ENCODE data around the gene KDM8.

The KDM8 gene

DNA sequence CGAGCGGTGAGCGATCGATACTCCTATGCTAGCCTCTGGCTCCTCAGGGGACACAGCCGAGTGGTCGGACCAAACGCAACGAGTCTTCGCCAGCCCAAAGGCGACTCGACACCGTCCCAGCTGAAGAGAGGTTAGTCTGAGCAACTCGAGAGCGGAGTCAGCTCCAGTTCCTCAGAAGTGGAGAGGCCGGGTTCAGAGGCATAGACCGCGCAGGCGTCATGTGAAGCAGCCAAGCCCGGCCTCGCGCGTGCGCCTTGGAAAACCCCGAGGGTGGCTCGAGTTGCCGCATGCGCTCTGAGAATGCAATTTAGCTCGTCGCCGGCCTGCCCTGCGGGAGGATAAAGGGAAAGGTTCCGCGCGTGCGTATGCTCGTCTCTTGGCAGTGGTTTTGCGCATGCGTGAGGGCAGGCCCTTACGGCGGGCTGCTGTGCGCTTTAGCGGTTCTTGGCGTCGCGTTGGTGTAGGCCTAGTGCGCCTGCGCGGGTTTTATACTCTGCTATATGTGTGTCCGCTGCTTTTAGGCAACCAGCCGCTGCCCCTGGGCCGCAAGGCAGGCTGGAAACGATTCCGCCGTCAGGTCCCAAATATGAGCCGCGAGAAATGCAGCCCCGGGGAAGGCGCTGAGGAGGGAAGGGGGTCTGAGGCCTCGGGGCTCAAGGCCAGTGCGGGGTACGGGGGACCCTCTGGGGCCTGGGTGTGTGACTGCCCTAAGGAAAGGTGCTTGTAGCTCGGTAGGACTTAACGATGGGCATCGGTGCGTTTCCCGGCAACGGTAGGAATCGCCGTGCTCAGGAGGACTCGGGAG, at the start of gene KDM8:
Gene KDM8, plus strand, starts transcription at position 20 of the 805 bp plus-strand sequence. CDS start 6,598 bp downstream, outside the sequence.
- peak; percentile 99 to 100 for DNase-seq (ENCODE audit: low read depth in 1 of 2, low spot score in 1 of 2)

DNA sequence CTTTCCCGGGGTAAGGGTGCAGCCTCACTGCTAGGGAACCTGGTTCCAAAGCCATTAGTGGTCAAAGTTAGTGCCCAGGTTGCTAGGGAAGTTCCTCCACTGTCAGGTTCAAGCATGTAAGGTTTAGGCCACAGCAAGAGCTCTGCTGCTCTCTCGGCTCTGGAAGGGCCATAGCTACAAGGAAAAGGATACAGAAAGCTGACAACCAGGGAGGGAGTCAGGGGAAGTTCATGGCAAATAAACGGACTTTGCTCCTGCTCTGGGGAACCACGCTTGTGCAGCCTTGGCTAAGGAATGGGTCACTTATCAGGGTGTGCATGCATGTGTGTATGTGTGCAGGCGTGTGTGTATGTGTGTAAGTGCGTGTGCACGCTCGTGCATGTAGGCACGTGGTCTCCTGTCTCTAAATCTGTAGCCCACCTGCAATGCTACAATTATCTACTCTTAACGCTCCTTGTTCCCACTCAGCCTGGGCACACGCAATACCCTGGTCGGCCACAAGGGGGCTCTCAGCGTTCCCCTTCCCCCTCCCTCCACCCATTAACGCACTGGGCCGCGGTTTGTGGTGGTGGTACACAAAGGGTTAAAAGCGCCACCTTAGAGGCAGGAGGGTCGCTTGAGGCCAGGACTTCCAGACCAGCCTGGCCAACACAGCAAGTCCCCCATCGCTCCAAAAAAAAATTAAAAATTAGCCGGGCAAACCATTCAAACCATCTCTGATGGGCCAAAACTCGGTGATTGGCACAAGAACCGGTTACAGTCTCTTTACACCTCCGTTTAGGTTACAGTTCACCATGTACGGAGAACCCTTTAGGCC, 48.4 kb upstream of the KDM8 start:
- DNase-seq (ENCODE audit: low read depth in 1 of 2, low spot score in 1 of 2), result peak; percentile 55

DNA sequence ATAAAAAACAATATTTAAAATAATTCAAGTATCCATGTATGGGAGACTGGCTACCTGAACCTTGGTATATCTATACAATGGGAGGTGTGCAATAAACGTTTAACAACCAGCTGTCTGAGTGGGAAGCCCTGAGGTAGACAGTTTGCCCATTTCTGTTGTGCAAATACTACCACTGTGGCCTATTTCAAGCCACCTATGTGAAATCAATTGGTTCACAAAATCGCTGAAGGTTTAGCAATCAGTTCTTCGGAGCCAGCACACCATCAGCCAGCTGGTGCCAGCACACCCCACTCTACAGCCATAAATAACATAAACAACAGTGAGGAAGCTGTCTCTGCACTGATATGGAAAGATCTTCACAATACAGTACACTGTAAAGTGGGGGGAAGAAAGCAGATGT, 46.7 kb upstream of the KDM8 start:
- DNase-seq (ENCODE audit: low read depth in 1 of 2, low spot score in 1 of 2), result no peak

DNA sequence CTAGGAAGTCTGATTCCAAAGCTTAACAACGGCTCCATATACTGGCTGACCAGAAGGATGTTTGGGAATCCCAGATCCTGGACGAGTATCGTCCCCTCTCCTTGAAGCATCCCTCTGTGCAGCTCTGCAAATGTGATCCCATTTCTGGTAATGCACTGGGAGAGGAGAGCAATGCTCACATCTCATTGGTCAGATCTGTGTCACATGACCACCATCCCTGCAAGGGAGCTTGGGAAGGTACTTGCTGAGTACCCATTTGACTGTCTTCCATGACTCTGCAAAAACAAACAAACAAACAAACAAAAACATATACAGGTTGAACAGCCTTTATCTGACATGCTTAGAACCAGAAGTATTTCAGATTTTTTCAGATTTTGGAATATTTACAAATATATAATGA, 41.9 kb upstream of the KDM8 start:
- DNase-seq (ENCODE audit: low read depth in 1 of 2, low spot score in 1 of 2), result no peak

DNA sequence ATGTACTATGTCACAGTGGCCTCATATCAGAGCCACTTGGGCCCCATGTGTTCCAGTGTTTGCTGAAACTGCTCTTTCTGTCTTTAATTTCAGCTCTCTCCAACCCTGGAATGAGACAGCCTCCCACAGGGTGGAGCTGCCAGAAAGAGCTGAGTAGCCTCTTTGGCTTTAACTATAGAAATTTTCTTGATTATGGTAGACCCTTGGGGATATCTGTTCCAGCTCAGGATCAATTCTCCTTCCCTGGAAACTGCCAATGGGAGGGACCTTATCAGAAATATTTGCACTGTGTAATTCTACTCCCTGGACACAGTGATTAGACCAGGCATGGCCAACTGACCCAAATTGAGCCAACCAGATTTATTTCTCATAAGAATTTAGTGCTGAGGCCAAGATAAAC, 39.0 kb upstream of the KDM8 start:
- no peak for DNase-seq (ENCODE audit: low read depth in 1 of 2, low spot score in 1 of 2)

DNA sequence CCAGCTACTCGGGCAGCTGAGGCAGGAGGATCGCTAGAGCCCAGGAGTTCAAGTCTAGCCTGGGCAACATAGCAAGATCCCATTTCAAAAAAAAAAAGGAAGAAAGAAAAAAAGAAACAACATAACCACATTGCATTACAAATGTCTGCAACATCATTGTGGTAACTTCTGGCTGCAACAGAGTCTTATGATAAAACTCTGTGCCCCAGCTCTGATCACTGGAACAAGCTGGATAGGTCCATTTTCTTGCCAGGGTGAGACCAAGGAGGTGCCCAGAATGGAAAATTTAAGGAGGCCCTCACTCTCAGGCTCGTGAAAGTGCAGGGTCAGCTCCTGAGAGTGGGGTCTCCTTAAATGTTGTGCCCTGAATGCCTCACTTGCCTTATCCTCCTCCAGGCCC, 37.8 kb upstream of the KDM8 start:
- DNase-seq (ENCODE audit: low read depth in 1 of 2, low spot score in 1 of 2), result no peak

DNA sequence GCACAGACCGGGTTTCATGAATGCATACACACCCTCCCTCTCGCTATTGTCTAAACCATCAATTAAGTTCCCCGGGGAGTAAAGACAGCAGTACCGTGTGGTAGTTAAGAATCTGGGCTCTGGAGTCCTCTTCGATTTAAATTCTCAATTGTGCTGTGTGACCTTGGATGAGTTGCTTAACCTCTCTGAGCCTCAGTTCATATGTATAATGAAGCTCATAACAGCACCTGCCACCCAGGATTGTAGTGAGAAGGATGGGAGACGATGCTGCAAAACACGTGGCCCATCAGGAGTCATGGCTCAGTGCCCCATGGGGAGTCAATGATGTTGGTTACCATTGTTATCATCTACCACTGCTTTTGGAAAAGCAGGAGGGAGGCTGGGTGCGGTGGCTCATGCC, 34.5 kb upstream of the KDM8 start:
- DNase-seq (ENCODE audit: low read depth in 1 of 2, low spot score in 1 of 2), result no peak

DNA sequence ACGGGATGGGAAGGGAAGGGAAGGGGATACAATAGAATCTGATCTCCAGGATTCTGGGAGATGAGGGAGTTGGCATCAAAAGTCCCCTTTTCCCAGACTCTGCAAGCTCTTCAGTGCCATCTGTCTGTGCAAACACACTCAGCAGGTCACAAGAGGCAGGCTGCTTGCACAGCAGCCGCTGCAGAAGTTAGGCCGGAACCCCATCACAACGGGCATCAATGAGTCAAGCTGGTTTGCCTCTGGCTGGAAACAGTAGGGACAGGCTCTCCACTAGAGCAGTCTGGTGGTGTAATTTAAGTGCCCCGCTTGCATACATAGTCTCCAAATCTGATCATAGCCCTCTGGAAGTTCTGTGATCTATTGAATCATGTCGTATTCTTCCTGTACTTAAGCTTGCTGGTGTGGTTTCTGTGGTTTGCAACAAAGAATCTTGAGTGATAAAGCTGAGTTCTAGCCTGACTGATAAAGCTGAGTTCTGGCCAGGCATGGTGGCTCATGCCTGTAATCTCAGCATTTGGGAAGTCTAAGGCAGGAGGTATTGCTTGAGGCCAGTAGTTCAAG, 33.7 kb upstream of the KDM8 start:
- DNase-seq (ENCODE audit: low read depth in 1 of 2, low spot score in 1 of 2), result peak; percentile 42 to 46

DNA sequence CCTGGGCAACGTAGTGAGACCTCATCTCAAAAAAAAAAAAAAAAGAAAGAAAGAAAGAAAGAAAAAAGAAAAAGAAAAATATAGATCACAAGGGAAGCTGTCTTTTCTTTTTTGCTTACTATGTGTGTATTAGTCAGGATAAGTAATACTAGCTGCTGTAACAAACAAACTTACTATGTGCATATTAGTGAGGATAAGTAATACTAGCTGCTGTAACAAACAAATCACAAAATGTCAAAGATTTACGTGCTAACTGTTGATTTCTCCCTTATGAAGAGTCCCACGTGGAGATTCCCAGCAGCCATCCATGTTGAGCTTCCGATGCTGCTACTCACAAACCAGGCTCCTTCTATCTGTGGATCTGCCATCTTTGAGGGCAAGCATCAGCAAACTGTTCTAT, 31.7 kb upstream of the KDM8 start:
- no peak for DNase-seq (ENCODE audit: low read depth in 1 of 2, low spot score in 1 of 2)

DNA sequence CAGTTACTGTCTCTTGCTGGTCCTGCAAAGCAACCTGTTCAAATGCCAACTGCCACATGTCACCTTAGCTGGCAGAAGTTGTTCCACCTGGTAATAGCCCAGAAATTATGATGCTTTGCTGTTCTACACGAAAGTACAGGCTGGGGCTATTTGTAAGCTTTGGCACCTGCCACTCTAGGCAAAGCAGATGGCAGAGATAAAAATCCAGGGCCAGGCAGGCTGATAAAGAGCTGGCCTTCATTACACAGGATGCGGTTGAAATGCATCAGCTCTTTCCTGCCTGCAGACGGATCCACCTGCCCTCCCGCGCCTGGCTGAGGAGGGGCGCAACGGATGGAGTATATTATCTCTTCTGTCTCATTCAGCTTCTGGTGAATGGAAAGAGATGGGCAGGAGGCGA, 29.3 kb upstream of the KDM8 start:
- DNase-seq (ENCODE audit: low read depth in 1 of 2, low spot score in 1 of 2), result peak; percentile 10 to 33

DNA sequence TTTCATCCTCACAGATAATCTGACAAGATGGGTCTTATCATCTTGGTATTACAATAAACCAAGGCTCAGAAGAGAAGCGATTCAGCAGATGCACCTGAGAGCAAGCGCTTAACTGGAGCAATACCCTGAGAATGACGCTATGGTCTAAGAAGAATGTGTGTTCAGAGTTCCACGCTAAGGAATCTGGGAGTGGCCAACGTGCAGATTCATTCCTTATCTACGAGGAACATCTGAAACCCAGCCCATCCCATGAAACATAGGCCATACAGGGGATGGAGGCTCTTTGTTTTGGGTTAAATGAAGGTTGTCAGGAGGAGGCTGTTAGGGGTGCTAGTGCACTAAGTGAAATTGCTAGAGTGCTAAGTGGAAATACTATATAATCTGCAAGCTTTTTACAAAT, 28.5 kb upstream of the KDM8 start:
- DNase-seq (ENCODE audit: low read depth in 1 of 2, low spot score in 1 of 2), result no peak

DNA sequence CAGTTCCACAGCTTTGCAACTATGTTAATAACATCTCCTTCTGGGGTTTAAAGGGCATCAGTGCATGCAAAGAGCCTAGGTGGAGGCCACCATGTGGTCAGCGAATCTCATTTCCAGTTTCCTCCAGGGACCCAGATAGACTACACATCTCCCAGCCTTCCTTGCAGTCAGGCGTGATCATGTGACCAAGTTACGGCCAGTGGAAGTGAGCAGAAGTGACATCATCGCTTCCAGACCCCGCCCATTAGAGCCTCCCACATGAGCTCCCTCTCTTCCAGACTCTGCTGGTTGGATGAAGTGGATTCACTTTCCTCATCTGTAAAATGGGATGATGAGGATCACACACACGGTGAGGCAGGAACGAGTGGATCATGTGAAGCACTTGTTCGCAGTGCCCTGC, 27.4 kb upstream of the KDM8 start:
- DNase-seq (ENCODE audit: low read depth in 1 of 2, low spot score in 1 of 2), result no peak

DNA sequence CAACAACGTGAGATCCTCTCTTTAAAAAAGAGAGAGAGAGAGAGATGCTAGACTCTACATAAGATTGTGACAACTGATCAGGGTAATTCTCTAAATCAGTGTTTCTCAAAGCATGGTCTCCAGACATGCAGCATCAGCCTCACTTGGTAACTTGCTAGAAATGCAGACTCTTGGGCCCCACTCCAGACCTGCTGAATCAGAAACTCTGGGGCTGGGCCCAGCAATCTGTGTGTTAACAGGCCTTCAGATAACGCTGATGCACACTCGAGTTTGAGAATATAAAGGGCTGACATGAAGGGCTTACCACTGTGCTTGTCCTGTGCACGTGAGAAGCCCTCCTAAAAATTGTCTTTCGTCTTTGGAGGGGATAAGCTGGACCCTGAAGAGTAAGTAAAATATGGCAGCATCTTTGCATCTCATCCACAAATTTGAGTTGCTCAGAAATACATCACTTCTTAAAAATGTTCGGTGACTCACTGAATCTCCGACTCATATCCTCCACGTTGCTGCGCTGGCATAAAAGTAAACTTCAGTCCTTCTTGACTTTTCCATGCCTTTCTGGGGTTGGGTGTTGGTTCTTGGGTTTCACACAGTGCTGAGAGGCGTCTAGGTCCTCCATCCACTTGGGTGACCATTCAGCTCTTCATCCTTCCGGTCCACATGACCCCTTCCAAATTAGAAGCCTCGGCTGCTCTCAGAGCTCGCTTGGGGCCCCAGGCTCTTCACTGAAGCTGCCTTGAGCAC, 26.1 kb upstream of the KDM8 start:
- DNase-seq (ENCODE audit: low read depth in 1 of 2, low spot score in 1 of 2), result no peak

DNA sequence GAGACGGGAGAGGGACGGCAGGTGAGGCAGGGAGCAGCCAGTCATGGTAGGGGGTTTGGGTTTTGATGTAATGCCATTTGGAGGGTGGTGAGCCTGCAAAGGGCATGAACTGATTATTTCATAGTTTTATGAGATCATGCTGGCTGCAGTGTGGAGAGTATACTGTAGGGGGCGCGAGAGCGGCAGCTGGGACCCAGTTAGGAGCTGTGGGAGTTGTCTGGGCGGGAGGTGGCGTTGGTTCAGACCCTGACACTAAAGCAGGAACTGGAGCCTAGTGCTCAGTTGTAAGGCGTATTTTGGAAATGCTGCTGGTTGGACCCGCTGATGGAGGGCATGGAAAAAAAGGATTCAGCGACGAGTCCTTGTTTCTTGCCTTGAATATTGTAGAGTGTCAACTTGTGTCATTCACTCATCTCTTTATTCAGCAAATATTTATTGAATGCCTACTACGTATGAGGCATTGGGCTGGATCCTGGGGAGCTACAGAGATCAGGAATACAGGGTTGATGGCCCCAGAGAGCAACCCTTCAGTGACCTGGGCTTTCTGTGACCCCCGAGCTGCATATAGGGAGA, 23.7 kb upstream of the KDM8 start:
- DNase-seq (ENCODE audit: low read depth in 1 of 2, low spot score in 1 of 2), result peak; percentile 65 to 85

DNA sequence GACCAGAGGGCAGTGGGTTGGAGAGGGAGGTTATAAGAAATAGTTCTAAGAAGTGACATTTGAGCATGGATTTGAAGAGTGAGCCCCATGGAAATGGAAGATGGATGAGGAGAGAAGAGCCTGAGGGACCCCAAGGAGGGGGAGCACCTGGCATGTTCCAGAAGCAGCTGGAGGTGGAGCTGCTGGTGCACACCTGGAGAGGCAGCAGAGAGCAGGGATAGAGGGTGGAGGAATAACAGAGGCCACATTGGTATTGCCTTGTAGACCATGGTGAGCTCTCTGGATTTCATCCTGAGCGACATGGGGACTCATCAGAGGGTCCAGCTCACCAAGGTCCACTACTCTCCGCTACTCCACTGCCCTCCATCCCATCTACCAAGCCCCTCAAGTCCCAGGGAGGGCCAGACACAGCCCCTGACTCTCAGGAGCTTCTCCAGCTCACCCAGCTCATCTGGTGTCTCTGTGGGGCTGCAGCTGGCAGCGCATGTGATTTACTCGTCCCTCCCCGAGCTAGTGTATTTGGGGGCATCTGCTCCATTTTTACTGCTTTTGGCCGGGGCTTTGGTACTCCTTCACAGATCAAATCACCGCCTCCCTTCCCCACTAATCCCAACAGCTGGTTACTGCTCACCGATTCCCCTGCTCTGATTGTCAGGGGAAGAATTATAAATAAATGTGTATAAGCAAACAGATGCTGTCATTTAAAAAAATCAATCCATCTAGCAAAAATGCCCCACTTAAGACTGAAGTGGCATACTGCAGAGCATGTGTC, 22.1 kb upstream of the KDM8 start:
- DNase-seq (ENCODE audit: low read depth in 1 of 2, low spot score in 1 of 2), result no peak

DNA sequence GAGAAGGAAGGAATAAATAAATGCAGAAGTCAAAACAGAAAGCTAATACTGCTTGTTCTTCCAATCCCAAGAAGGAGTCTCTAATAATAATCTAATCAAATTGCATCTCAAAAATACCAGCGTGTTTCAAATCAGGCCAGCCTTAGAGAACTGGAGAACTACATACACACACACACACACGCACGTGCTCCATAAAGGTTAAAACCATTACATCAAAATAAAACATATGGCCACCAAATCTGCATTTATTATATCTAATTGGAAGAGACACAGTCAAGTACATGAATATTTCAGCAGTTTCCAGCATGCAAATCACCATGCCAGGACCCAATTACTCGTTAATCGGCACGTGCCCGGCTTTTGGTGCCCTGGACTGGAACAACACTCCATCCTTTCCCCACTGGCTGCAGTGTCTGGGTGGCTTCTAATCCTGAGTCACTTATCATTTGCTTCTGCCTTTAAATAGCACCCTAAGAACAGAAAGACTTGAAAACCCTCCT, 20.4 kb upstream of the KDM8 start:
- no peak for DNase-seq (ENCODE audit: low read depth in 1 of 2, low spot score in 1 of 2)

DNA sequence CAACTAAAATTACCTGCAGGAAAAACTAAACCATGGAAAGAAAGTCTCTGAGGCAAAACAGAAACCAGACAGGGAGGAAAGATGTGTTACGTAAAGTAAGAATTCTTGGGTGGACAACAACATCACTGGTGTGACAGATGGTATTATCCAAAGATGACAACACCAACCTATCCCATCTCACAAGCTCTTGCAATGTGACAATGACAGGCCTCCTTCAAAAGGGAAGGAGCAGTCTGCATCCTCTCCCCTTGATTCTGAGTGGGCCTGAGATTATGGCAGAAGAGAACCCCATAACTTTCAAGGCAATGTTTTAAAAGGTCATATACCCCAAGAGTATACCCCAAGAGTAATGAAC, 17.6 kb upstream of the KDM8 start:
- no peak for DNase-seq (ENCODE audit: low read depth in 1 of 2, low spot score in 1 of 2)

DNA sequence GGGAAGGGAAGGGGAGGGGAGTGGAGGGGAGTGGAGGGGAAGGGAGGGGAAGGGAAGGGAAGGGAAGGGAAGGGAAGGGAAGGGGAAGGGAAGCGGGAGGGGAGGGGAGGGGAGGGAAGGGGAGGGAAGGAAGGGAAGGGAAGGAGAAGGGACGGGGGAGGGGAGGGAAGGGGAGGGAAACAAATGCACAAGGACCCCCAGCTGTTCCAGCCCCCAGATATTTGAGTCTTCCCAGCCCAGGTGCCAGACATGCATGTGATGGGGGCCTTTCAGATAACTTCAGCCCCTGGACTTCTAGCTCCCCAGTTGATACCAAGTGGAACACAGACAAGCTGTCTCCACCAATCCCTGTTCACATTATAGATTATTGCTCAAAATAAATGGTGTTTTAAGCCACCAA, 14.7 kb upstream of the KDM8 start:
- DNase-seq (ENCODE audit: low read depth in 1 of 2, low spot score in 1 of 2), result no peak

DNA sequence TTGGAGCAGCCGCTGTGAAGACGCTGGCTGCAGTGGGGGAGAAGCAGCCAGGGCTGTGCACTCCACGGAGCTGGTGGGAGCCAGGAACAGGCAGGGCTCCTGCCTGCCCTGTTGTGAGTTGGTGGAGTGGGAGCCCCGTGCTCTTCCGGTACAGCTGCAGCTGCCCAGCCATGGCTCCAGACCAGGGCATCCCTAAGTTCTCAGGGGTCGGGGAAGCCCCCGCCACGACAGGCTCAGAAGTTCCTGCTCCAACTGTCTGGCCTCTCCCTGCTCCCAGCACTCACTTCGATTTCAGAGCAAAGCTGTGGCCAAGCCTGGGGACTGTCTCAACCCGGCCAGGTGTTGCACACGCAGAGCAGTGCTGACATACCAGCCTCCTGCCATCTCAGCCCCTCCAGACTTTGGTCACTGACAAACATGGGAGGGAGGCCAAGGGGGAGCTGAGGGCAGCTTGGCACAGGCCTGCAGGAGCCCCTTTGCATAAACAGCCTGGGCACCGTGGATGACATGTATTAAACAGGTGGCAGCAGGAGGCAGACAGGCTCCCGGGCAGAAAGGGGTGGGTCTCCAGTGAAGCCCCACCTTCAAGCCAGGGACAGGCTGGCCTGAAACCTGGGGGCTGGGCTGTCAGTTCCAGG, 13.9 kb upstream of the KDM8 start:
- no peak for DNase-seq (ENCODE audit: low read depth in 1 of 2, low spot score in 1 of 2)
